Measurements from ENCODE around the gene DIP2C. TPM values are rescaled to one million over a fixed set of nuclear protein-coding genes. Genes with fewer than 3 reads are reported as not detected.
"Not testable (repeated sequence)": the region's sequence is repeated elsewhere in the genome, so short reads cannot be mapped to it uniquely, and the experiment has no call there.

DIP2C gene
- total RNA-seq, 1 experiment from 2014 or later = 8.1 TPM

- DNase-seq (ENCODE audit: low read depth, low spot score) = no peak
- in situ Hi-C loops (cut with HindIII; ENCODE audit: low pct_unique_long_range_greater_than_20kb, low sequenced_read_pairs) = no loop called here
Observed at GRCh38 chr10:436911-437665, 252.4 kb downstream of the DIP2C start.

- no peak for DNase-seq (ENCODE audit: low read depth, low spot score)
- in situ Hi-C loops (cut with HindIII; ENCODE audit: low pct_unique_long_range_greater_than_20kb, low sequenced_read_pairs) = no loop called here
Observed at GRCh38 chr10:436013-436697, 253.3 kb downstream of the DIP2C start.

- in situ Hi-C loops (cut with HindIII; ENCODE audit: low pct_unique_long_range_greater_than_20kb, low sequenced_read_pairs) = no loop called here
- no peak for DNase-seq (ENCODE audit: low read depth, low spot score)
Observed at GRCh38 chr10:435397-435796, 254.1 kb downstream of the DIP2C start.

GRCh38 chr10:429696-430095 lies 259.8 kb downstream of the DIP2C start:
- DNase-seq (ENCODE audit: low read depth, low spot score) = no peak
- in situ Hi-C loops (cut with HindIII; ENCODE audit: low pct_unique_long_range_greater_than_20kb, low sequenced_read_pairs) = no loop called here

- in situ Hi-C loops (cut with HindIII; ENCODE audit: low pct_unique_long_range_greater_than_20kb, low sequenced_read_pairs) = no loop called here
Observed at GRCh38 chr10:427761-428519, 261.5 kb downstream of the DIP2C start.

GRCh38 chr10:425365-425764 lies 264.1 kb downstream of the DIP2C start:
- DNase-seq (ENCODE audit: low read depth, low spot score); in situ Hi-C loops (cut with HindIII; ENCODE audit: low pct_unique_long_range_greater_than_20kb, low sequenced_read_pairs): not testable (repeated sequence)

More at GRCh38 chr10:427761-428519, 261.5 kb downstream of the DIP2C start:
- DNase-seq (ENCODE audit: low read depth, low spot score) = no peak

- in situ Hi-C loops (cut with HindIII; ENCODE audit: low pct_unique_long_range_greater_than_20kb, low sequenced_read_pairs) = not testable (repeated sequence)
Observed at GRCh38 chr10:424724-425123, 264.7 kb downstream of the DIP2C start.

GRCh38 chr10:423178-423577 lies 266.3 kb downstream of the DIP2C start:
- no peak for DNase-seq (ENCODE audit: low read depth, low spot score)
- in situ Hi-C loops (cut with HindIII; ENCODE audit: low pct_unique_long_range_greater_than_20kb, low sequenced_read_pairs) = no loop called here

More at GRCh38 chr10:424724-425123, 264.7 kb downstream of the DIP2C start:
- not testable (repeated sequence) for DNase-seq (ENCODE audit: low read depth, low spot score)

- in situ Hi-C loops (cut with HindIII; ENCODE audit: low pct_unique_long_range_greater_than_20kb, low sequenced_read_pairs) = no loop called here
- DNase-seq (ENCODE audit: low read depth, low spot score) = no peak
Observed at GRCh38 chr10:422675-423074, 266.8 kb downstream of the DIP2C start.

- no peak for DNase-seq (ENCODE audit: low read depth, low spot score)
- in situ Hi-C loops (cut with HindIII; ENCODE audit: low pct_unique_long_range_greater_than_20kb, low sequenced_read_pairs) = no loop called here
Observed at GRCh38 chr10:422241-422640, 267.2 kb downstream of the DIP2C start.

- in situ Hi-C loops (cut with HindIII; ENCODE audit: low pct_unique_long_range_greater_than_20kb, low sequenced_read_pairs) = no loop called here
- DNase-seq (ENCODE audit: low read depth, low spot score) = no peak
Observed at GRCh38 chr10:421170-421569, 268.3 kb downstream of the DIP2C start.

GRCh38 chr10:420154-421121 lies 269.0 kb downstream of the DIP2C start:
- in situ Hi-C loops (cut with HindIII; ENCODE audit: low pct_unique_long_range_greater_than_20kb, low sequenced_read_pairs) = no loop called here
- DNase-seq (ENCODE audit: low read depth, low spot score) = no peak

GRCh38 chr10:418894-419293 lies 270.6 kb downstream of the DIP2C start:
- DNase-seq (ENCODE audit: low read depth, low spot score) = no peak
- in situ Hi-C loops (cut with HindIII; ENCODE audit: low pct_unique_long_range_greater_than_20kb, low sequenced_read_pairs) = no loop called here

GRCh38 chr10:418226-418625 lies 271.2 kb downstream of the DIP2C start:
- DNase-seq (ENCODE audit: low read depth, low spot score) = no peak
- in situ Hi-C loops (cut with HindIII; ENCODE audit: low pct_unique_long_range_greater_than_20kb, low sequenced_read_pairs) = no loop called here

GRCh38 chr10:416091-416515 lies 273.4 kb downstream of the DIP2C start:
- in situ Hi-C loops (cut with HindIII; ENCODE audit: low pct_unique_long_range_greater_than_20kb, low sequenced_read_pairs) = no loop called here
- no peak for DNase-seq (ENCODE audit: low read depth, low spot score)

- DNase-seq (ENCODE audit: low read depth, low spot score) = no peak
- in situ Hi-C loops (cut with HindIII; ENCODE audit: low pct_unique_long_range_greater_than_20kb, low sequenced_read_pairs) = no loop called here
Observed at GRCh38 chr10:413662-414071, 275.8 kb downstream of the DIP2C start.

GRCh38 chr10:412109-412508 lies 277.4 kb downstream of the DIP2C start:
- in situ Hi-C loops (cut with HindIII; ENCODE audit: low pct_unique_long_range_greater_than_20kb, low sequenced_read_pairs) = no loop called here
- no peak for DNase-seq (ENCODE audit: low read depth, low spot score)

All from SK-MEL-5 (cell line).